WERI-Rb-1 (cell line): ENCODE measurements around the gene HOXC10.
A peak's percentile ranks its signal among the peaks of the same experiment; 100 is the strongest.

Experiments used
- DNase-seq: peaks from one replicate; pipeline ENCODE4 v3.0.0-alpha.2; 2020
- H3K27ac ChIP-seq: fragments of 250-450 bp; sonication (Bioruptor Pico); 2 replicates; pipeline ENCODE4 v1.5.1; 2020; ENCODE audit warnings: mild to moderate bottlenecking, moderate library complexity
- H3K27me3 ChIP-seq: fragments of 250-450 bp; sonication (Bioruptor Pico); 2 replicates; pipeline ENCODE4 v1.5.1; 2021; ENCODE audit warnings: mild to moderate bottlenecking, low read depth, moderate library complexity; ENCODE audit not compliant: insufficient read depth, severe bottlenecking
- H3K36me3 ChIP-seq: fragments of 250-450 bp; sonication (Bioruptor Pico); 2 replicates; pipeline ENCODE4 v1.5.1; 2020; ENCODE audit warnings: mild to moderate bottlenecking, moderate library complexity
- H3K4me3 ChIP-seq: 2 replicates; pipeline ENCODE4 v1.5.1; 2011; ENCODE audit warnings: low read depth, mild to moderate bottlenecking, control low read depth, low read length
- H3K9me3 ChIP-seq: fragments of 250-450 bp; sonication (Bioruptor Pico); 2 replicates; pipeline ENCODE4 v1.5.1; 2021; ENCODE audit warnings: mild to moderate bottlenecking, moderate library complexity; ENCODE audit not compliant: severe bottlenecking
- TF ChIP-seq, protein P1 (sequence below): IDR thresholded peaks from 2 replicates; pipeline ENCODE4 v1.5.1; 2011; ENCODE audit warnings: low read depth, mild to moderate bottlenecking, control low read depth, inconsistent platforms, low read length

HOXC10 gene

DNA sequence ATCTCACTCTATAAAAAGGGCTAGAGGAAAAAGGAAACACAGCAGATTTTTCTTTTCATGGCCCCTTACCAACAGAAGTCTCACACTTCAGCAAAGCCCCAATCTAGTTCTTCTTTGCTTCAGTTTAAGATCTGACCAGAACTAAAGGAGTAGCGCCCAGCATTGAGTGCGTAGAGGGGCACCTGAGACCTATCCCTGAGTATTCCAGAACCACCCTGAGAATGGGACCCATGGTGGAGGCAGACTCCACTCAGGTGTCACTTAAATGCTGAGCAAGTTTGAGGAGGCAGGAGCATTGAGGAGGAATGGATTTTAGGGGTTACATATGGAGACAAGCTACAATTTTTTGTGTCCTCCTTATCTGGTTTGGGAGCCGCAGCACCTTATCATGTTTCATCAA is 13.8 kb upstream of the HOXC10 start:
- no peaks in the 10 kb centered on the region for H3K36me3 ChIP-seq
- no peaks in the 10 kb centered on the region for H3K9me3 ChIP-seq
- no peak for DNase-seq
- no peak overlapping the region for H3K4me3 ChIP-seq
- no peaks in the 10 kb centered on the region for H3K27me3 ChIP-seq
- H3K27ac ChIP-seq, result no peak overlapping the region
- TF ChIP-seq, protein P1, sequence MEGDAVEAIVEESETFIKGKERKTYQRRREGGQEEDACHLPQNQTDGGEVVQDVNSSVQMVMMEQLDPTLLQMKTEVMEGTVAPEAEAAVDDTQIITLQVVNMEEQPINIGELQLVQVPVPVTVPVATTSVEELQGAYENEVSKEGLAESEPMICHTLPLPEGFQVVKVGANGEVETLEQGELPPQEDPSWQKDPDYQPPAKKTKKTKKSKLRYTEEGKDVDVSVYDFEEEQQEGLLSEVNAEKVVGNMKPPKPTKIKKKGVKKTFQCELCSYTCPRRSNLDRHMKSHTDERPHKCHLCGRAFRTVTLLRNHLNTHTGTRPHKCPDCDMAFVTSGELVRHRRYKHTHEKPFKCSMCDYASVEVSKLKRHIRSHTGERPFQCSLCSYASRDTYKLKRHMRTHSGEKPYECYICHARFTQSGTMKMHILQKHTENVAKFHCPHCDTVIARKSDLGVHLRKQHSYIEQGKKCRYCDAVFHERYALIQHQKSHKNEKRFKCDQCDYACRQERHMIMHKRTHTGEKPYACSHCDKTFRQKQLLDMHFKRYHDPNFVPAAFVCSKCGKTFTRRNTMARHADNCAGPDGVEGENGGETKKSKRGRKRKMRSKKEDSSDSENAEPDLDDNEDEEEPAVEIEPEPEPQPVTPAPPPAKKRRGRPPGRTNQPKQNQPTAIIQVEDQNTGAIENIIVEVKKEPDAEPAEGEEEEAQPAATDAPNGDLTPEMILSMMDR, result no peak

DNA sequence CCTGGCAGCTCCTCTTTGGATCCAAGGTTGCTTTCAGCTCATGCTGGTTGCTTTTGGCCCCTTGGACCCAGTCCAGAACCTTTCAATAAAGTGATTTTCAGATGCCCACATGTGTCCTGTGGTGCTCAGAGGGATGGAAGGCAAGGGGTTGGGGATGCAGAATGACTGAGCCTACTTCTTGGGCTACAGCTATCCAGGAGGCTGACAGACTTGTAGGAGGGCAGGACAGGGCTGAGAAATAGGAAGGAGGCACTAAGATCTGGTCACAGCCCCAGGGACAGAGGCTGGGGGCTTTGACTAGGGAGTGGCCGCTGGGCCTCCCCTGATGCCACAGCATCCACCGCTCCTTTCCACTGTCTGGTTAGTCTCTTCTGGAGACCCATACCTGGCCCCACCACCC is 13.3 kb upstream of the HOXC10 start:
- no peak for DNase-seq
- no peaks in the 10 kb centered on the region for H3K36me3 ChIP-seq
- H3K27me3 ChIP-seq, result no peaks in the 10 kb centered on the region
- peaks cover 4% of the 10 kb centered on the region for H3K9me3 ChIP-seq
- TF ChIP-seq, protein P1, result no peak
- no peak overlapping the region for H3K27ac ChIP-seq
- no peak overlapping the region for H3K4me3 ChIP-seq

DNA sequence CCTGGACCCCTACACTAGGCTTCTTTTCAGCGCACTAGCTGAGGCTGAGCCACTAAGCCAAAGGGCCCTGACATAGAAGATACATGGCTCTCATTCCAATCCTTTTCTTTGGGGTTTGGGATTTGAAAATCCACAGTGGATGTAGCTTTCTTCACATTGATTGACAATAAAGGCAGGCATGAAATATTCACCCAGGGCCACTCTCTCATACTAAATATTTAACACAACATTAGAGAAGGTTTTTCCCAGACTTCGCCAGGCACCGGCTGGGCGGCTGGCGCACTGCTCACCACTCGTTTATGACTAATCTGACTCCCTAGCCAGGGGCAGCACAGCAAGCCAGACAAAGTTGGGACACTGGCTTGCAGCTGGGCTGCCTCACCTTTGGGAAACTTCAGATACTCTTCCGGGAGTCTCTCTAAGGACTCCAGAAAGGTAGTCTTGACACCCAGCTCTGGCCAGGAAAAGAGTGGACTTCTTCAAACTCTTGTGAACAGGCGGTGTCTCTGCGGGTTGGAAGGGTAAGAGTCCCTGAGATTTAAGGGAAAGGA is 12.7 kb upstream of the HOXC10 start:
- Histone ChIP-seq H3K4me3 (no peak overlapping the region), H3K9me3 (peaks cover 4% of the 10 kb centered on the region), H3K27ac (no peak overlapping the region), H3K36me3 (no peaks in the 10 kb centered on the region), H3K27me3 (no peaks in the 10 kb centered on the region)
- no peak for DNase-seq
- TF ChIP-seq, protein P1, result no peak

DNA sequence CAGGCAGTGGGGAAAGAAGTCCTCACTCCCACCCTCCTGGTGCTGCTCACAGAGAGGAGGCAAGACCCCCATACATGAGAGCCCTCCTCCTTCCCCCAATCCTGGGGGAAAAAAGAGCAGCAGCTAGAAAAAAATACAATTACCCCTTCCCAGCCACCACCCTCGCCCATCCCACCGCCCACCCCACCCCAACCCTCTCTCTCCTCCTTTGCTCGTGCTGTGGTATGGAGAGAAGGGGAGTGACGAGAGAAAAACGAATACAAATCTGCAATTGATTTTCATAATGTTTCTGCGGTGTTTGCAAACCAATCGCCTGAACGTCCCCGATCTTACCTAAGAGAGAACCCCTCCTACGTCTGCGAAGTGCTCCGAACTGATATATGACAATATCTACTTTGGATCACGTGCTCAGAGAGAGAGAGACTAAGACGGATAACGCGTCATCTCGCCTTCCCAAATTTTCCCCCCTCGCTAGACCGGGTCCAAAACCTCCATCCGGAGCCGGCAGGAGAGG is 12.2 kb upstream of the HOXC10 start, which contains the start of gene HOXC11:
Gene HOXC11, plus strand, starts transcription at position 405 of the 514 bp plus-strand sequence. CDS start 116 bp downstream, outside the sequence.
- peak within 1 kb of the TSS; percentile 26; the same call in 1 of the 2 replicates for H3K27ac ChIP-seq
- TF ChIP-seq, protein P1, result no peak
- H3K36me3 ChIP-seq, result no peaks in the 10 kb centered on the region
- peak within 1 kb of the TSS; percentile 51 for H3K4me3 ChIP-seq
- no peaks in the 10 kb centered on the region for H3K27me3 ChIP-seq
- DNase-seq, result no peak
- peaks cover 4% of the 10 kb centered on the region for H3K9me3 ChIP-seq

DNA sequence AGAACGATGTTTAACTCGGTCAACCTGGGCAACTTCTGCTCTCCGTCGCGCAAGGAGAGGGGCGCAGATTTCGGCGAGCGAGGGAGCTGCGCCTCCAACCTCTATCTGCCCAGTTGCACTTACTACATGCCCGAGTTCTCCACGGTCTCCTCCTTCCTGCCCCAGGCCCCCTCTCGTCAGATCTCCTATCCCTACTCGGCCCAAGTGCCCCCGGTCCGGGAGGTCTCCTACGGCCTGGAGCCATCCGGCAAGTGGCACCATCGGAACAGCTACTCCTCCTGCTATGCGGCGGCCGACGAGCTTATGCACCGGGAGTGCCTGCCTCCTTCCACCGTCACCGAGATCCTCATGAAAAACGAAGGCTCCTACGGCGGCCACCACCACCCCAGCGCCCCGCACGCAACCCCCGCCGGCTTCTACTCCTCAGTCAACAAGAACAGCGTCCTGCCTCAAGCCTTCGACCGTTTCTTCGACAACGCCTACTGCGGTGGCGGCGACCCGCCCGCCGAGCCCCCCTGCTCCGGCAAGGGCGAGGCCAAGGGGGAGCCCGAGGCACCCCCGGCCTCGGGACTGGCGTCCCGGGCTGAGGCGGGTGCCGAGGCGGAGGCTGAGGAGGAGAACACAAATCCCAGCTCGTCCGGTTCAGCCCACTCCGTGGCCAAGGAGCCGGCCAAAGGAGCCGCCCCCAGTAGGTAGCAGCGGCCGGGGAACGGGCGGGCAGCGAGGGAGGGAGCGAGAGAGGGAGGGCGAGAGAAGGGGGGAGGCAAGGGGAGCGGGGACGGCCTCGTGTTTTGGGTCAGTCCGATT is 11.5 kb upstream of the HOXC10 start:
- DNase-seq, result peak; percentile 40
- peak overlapping the region; percentile 26; the same call in 1 of the 2 replicates for H3K27ac ChIP-seq
- no peaks in the 10 kb centered on the region for H3K27me3 ChIP-seq
- H3K4me3 ChIP-seq, result peak overlapping the region; percentile 51
- peaks cover 4% of the 10 kb centered on the region for H3K9me3 ChIP-seq
- TF ChIP-seq, protein P1, result no peak
- H3K36me3 ChIP-seq, result no peaks in the 10 kb centered on the region
